Cortex of kidney (tissue), 1 donor: ENCODE results near the gene ADORA3.

Experiments used
- DNase-seq: peaks from one replicate; lab custom pipeline; 2025; lab: John Stamatoyannopoulos, UW

Gene ADORA3

DNA sequence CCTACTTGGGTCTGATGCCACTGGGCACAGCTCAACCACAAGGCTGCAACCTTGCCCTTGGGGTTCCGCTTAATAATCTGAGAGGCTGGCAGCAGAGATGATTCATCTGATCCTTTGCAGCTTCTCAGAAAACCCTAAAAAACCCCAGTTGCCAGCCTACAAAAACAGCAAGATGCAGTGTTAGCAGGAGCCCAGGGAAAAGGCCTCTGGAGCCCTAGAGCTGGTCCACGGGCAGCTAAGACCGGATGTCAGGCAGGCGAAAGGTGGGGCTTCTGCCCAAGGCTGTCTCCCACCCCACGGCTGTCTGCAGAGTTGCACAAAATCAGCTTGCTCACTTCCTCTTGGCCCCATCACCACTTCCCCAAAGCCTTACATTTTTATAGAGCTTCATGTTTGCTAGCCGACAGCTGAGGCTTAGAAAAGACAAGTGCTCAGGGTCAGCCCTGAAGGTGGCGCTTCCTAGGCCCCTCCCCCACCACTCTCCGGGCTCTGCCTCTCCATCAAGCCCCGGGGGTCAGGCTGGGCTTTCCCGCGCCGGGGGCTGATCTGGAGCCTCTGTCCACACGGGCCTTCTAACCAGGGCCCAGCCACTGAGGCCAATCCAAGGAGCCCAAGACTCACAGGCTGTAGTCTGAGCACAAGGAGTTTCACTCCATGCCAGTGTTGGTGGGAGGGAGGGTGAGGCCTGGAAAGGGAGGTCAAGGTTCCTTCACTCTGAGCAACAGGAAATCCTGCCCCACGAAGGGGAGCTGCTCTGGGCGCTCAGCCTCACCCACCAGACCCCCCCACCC is 4.2 kb upstream of the ADORA3 start:
- no peak for DNase-seq

DNA sequence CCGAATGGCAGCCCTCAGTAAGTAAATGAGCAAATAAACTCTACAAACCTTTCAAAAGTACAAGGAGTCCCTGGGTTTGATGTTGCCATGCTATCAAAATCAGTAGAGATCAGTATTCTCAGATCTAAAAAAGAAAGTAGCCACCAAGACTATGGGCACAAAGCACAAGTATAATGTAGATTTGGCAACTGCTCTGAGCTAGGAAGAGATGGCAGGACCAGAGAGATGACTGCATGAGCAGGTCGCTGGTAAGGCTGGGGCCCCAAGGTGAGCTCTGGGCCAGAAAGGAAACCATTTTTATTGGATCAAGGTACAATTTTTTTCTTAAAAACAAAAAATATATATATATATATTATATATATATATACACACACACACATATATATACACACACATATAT is 3.1 kb upstream of the ADORA3 start:
- no peak for DNase-seq

GRCh38 chr1:111505641-111506119 is 2.2 kb upstream of the ADORA3 start:
- no peak for DNase-seq

- no peak for DNase-seq
Observed at GRCh38 chr1:111504097-111504496, 664 bp upstream of the ADORA3 start.

- no peak for DNase-seq
Observed at GRCh38 chr1:111501645-111502044, 1.8 kb downstream of the ADORA3 start.

DNA sequence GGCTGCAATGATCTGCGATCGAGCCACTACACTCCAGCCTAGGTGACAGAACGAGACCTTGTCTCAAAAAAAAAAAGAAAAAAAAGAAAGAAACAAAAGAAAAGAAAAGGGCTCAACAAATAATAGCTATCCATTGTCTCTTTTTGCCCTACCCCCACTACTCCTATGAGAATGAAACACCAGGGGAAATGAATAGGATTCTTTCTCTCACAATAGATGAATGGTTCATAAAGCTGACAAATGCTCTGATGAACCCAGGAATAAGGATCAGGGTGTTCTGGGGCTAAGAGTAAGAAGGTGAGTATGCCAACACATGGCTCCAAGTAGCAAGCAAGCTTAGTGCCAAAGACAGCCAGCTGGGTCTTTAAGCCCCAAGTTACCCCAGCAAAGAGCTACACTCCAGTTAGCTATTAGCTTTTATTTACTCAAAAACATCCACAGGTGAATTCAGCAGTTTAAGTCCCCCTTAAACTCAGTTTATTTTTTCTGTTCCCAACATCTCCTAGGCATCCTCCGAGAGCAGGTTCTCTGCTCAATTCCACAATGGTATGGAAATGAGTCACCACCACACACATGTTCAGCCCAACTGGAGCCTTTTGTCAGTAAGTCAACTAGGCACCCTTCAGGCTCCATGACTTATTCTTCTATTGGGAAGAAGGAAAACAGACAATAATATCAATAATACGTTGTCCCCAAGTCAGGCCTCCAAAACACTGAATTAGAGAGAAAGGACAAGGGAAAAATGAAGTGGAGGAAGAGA is 4.2 kb downstream of the ADORA3 start:
- DNase-seq: no peak

DNA sequence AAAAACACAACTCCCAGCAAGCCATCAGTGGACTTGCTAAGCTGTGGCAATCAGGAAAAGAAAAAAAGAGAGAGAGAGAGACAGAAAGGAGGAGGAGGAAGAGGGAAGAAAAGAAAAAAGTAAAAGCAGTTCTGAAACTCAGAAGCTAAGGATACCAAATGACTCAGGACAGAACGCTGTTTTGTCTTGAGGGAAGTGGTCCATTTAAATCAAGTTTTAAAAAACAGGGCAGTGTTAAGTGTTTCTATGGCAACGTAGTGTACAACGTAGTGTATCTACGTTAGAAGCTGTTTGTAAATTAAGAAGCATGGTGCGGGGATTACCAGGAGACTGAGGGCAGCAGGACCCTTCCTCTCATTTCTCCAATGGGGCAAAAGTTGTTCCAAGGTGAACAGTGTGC is 5.8 kb downstream of the ADORA3 start:
- no peak for DNase-seq

DNA sequence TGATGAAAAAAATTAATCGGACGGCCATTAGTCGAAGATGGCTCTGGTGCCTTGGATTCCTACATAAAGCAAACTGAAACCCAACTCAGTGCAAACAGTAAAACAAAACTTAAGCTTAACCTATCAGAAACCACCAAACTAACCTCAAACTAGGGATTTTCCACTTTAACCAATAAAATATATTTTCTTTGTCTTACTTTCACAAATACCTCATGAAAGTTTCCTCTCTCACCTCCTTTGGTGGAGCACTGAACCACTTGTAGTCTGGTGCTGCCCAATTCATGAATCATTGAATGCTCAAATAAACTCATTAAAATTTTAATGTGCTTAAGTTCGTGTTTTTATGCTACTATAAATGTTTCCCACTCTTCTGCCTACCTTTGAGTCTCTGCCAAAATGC is 7.0 kb downstream of the ADORA3 start:
- DNase-seq: no peak

- DNase-seq: no peak
Observed at GRCh38 chr1:111491070-111491469, 12.4 kb downstream of the ADORA3 start.

DNA sequence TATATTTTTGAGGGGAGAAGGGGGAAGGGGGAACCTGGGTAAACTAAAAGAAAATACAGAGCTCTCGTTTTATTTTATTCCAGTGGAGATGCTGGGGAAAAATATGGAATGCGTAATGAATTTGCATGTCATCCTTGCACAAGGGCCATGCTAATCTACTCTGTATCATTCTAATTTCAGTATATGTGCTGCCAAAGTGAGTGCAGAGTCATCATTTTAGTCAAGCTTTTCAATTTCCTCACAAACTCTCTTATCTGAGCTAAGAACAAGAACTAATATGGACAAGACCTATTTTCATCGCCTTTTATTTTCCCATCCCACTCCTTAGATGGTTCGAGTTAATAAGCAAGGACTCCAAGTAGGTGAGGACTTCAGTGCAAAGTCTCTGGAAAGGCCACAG is 13.2 kb downstream of the ADORA3 start:
- DNase-seq: no peak

GRCh38 chr1:111489604-111490003 is 13.8 kb downstream of the ADORA3 start:
- DNase-seq: no peak

- no peak for DNase-seq
Observed at GRCh38 chr1:111488669-111489068, 14.8 kb downstream of the ADORA3 start.

GRCh38 chr1:111487133-111487532 is 16.3 kb downstream of the ADORA3 start:
- no peak for DNase-seq

- DNase-seq: no peak
Observed at GRCh38 chr1:111486431-111486830, 17.0 kb downstream of the ADORA3 start.

- DNase-seq: no peak
Observed at GRCh38 chr1:111484391-111485026, 18.9 kb downstream of the ADORA3 start.

GRCh38 chr1:111483876-111484275 is 19.6 kb downstream of the ADORA3 start:
- DNase-seq: no peak

DNA sequence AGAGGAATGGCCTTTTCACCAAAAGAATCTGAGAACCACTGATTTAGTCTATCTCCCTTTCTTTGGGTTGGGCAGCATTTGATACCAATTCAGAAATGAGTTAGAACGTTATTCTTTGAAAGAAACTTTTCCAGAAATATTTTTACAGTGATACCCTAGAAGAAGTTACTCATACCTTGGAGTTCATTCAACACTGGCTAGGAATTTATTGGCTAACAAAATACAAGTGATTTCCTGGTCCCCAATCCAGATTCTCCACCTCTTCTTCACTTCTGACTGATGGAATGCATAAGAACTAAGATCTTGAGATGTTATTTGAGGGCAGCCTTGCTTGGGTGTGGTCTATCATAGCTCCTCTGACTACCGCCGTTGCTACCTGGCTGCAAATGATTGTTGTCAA is 20.3 kb downstream of the ADORA3 start:
- DNase-seq: no peak

GRCh38 chr1:111481387-111482221 is 21.8 kb downstream of the ADORA3 start:
- no peak for DNase-seq

GRCh38 chr1:111480674-111481073 is 22.8 kb downstream of the ADORA3 start:
- no peak for DNase-seq

DNA sequence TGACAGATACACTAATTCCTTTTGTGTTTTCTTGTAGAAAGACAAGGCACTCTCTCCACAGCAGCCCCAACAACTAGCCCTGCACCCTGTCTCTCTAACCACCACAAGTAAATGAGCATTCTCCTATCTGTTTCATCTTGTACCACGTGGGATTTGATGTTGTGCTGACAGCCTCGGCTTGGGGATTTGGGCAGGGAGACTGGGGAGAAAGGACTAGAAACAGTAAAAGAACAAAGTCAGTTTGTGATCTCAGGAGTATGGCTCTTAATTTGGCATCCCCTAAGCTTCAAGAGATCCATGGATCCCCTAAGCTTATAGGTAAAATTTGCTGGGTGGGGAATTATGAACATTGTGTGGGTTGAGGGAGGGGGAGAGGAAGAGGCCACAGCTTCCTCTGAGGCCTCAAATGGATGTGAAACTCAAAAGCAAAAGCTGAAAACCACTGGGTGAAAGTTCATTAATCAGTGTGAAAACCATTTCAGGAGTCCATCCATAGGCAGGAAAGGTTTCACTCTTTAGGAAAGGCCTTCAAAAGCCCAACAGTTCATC is 26.6 kb downstream of the ADORA3 start:
- DNase-seq: no peak

- no peak for DNase-seq
Observed at GRCh38 chr1:111476214-111476613, 27.2 kb downstream of the ADORA3 start.

DNA sequence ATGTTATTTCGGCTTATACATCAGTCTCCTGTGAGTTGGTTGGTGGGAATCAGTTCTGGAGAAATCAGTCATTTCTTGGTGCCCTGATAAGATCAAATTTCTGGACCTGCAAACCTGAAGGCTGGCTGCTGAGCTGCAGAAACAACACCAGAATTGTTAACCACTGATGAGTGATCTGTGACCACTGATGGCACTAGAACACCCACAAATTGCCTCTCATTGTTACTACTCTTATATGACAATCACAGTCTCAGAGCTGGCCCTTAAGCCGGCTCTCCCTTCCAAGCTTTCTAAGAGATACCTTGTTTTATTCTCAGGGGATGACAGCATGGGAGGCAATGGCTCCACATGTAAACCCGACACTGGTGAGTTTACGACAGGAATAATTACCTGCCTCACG is 27.7 kb downstream of the ADORA3 start:
- DNase-seq: no peak
